HG02938 (cell line): Measurements from ENCODE around the gene LOXL3.

Experiments
- ATAC-seq: cut with Tn5 transposase; IDR thresholded peaks from one replicate; pipeline ENCODE4 v1.9.1; 2021; ENCODE audit warnings: mild to moderate bottlenecking, moderate library complexity; ENCODE audit not compliant: unreplicated experiment

The LOXL3 gene

GRCh38 chr2:74553892-74554819 lies at the start of gene LOXL3, which contains the start of gene DOK1:
TSS of gene LOXL3 (minus strand) at chr2:74553942. CDS start at chr2:74552634, 1,308 bp downstream.
TSS of gene DOK1 (plus strand) at chr2:74554720. CDS start at chr2:74554755, 35 bp downstream.
- ATAC-seq: peak; percentile 48

- ATAC-seq: no peak
Observed at GRCh38 chr2:74602586-74603281, 49.0 kb upstream of the LOXL3 start.

- ATAC-seq: no peak
Observed at GRCh38 chr2:74599676-74600075, 45.9 kb upstream of the LOXL3 start.

GRCh38 chr2:74597410-74597809 lies 43.7 kb upstream of the LOXL3 start:
- ATAC-seq: no peak

- ATAC-seq: no peak
Observed at GRCh38 chr2:74596584-74596983, 42.8 kb upstream of the LOXL3 start.

GRCh38 chr2:74593826-74594772 lies 40.4 kb upstream of the LOXL3 start:
- ATAC-seq: no peak

- ATAC-seq: no peak
Observed at GRCh38 chr2:74588664-74589063, 34.9 kb upstream of the LOXL3 start.

- ATAC-seq: no peak
Observed at GRCh38 chr2:74587664-74588277, 34.0 kb upstream of the LOXL3 start.

GRCh38 chr2:74585406-74586185 lies 31.9 kb upstream of the LOXL3 start:
- ATAC-seq: no peak

GRCh38 chr2:74584088-74584645 lies 30.4 kb upstream of the LOXL3 start:
- peak; percentile 57 for ATAC-seq

GRCh38 chr2:74583504-74583903 lies 29.8 kb upstream of the LOXL3 start:
- no peak for ATAC-seq

GRCh38 chr2:74582184-74582583 lies 28.4 kb upstream of the LOXL3 start:
- ATAC-seq: no peak

GRCh38 chr2:74581463-74581862 lies 27.7 kb upstream of the LOXL3 start:
- ATAC-seq: no peak

- ATAC-seq: no peak
Observed at GRCh38 chr2:74578408-74578807, 24.7 kb upstream of the LOXL3 start.

GRCh38 chr2:74577448-74577847 lies 23.7 kb upstream of the LOXL3 start:
- ATAC-seq: no peak

GRCh38 chr2:74576863-74577229 lies 23.1 kb upstream of the LOXL3 start:
- no peak for ATAC-seq

- no peak for ATAC-seq
Observed at GRCh38 chr2:74576211-74576862, 22.6 kb upstream of the LOXL3 start.

GRCh38 chr2:74575320-74575719 lies 21.6 kb upstream of the LOXL3 start:
- ATAC-seq: no peak
